ENCODE measurements around the gene NOD2. TPM values are rescaled to one million over a fixed set of nuclear protein-coding genes. Genes with fewer than 3 reads are reported as not detected.

NOD2 gene
- total and polyA plus RNA-seq, 2 of the 13 experiments (the other 11 are each of a cell fraction or from before 2014, with no cell fraction given): 0.27 to 0.81 TPM

- Histone ChIP-seq H3K4me3 (replicated peaks in 1 of 3; ENCODE audit: insufficient read depth in 1 of 3, low read depth in 2 of 3, low read length in 3 of 3) (no peak overlapping the region), H3K27ac (ENCODE audit: extremely low read length, insufficient read depth, low read length) (no peak overlapping the region), H3K27me3 (ENCODE audit: control insufficient read depth in 1 of 2, insufficient read depth in 2 of 2, low read length in 2 of 2) (peaks cover 0 to 16% of the 10 kb centered on the region in 2 experiments; a peak in 2 of 5 replicates), H3K36me3 (replicated peaks in 1 of 2; ENCODE audit: control insufficient read depth in 1 of 2, insufficient read depth in 2 of 2, low read length in 2 of 2) (no peaks in the 10 kb centered on the region), H3K9me3 (ENCODE audit: low read length) (no peaks in the 10 kb centered on the region), H3K9ac (ENCODE audit: insufficient read depth, low read depth, low read length) (no peak overlapping the region), H3K4me2 (ENCODE audit: low read depth, low read length) (no peak overlapping the region), H4K20me1 (ENCODE audit: insufficient read depth, low read length) (no peaks in the 10 kb centered on the region), H2AFZ (ENCODE audit: low read length) (no peak overlapping the region), H3K4me1 (ENCODE audit: insufficient read depth, low read length) (peaks cover 4% of the 10 kb centered on the region), H3K79me2 (ENCODE audit: insufficient read depth, low read length) (no peaks in the 10 kb centered on the region)
- intact Hi-C loops (cut with micrococcal nuclease; ENCODE audit: unreplicated experiment): no loop called here
- TF ChIP-seq ZNF451 (CRISPR knock-in tag; IDR thresholded peaks at IDR 0.05) (no peak), ZNF577 (CRISPR knock-in tag; IDR thresholded peaks at IDR 0.05; ENCODE audit: borderline replicate concordance, low read depth) (no peak), ZNF816 (CRISPR knock-in tag; IDR thresholded peaks at IDR 0.05; ENCODE audit: borderline replicate concordance) (no peak), ZMYM2 (CRISPR knock-in tag; IDR thresholded peaks at IDR 0.05) (no peak)
- FAIRE-seq (no peak), DNase-seq (ENCODE audit: low spot score) (no peak), ATAC-seq (no peak)
- in situ Hi-C loops (cut with HindIII; ENCODE audit: extremely low pct_ligation_motif_present, low pct_unique_long_range_greater_than_20kb): no loop called here
- BruUV-seq (replicated peaks): no TSS peak
- ChIA-PET CTCF (ENCODE audit: low intra/inter-chr PET ratio, low total read pairs) (no interaction called here), POLR2A (no interaction called here)
- WGBS (ENCODE audit: low lambda C conversion rate): 37% methylated on average over 7 of the region's 7 CpGs
These were observed 42.3 kb downstream of the NOD2 start for GRCh38 chr16:50735629-50736122.

GRCh38 chr16:50736448-50736847, 43.0 kb downstream of the NOD2 start:
- DNase-seq (ENCODE audit: low spot score) (no peak), FAIRE-seq (no peak), ATAC-seq (no peak)
- peaks cover 12% of the 10 kb centered on the region for H3K4me1 ChIP-seq (ENCODE audit: insufficient read depth, low read length)
- H3K4me3 ChIP-seq (replicated peaks in 1 of 3; ENCODE audit: insufficient read depth in 1 of 3, low read depth in 2 of 3, low read length in 3 of 3): no peak overlapping the region
- no peaks in the 10 kb centered on the region for H3K36me3 ChIP-seq (replicated peaks in 1 of 2; ENCODE audit: control insufficient read depth in 1 of 2, insufficient read depth in 2 of 2, low read length in 2 of 2)
- H3K27ac ChIP-seq (ENCODE audit: extremely low read length, insufficient read depth, low read length): no peak overlapping the region
- no peak overlapping the region for H2AFZ ChIP-seq (ENCODE audit: low read length)
- POLR2A ChIA-PET: no interaction called here
- H3K4me2 ChIP-seq (ENCODE audit: low read depth, low read length): no peak overlapping the region
- no TSS peak for BruUV-seq (replicated peaks)
- H3K9ac ChIP-seq (ENCODE audit: insufficient read depth, low read depth, low read length): no peak overlapping the region
- no peaks in the 10 kb centered on the region for H3K79me2 ChIP-seq (ENCODE audit: insufficient read depth, low read length)
- H3K27me3 ChIP-seq (ENCODE audit: control insufficient read depth in 1 of 2, insufficient read depth in 2 of 2, low read length in 2 of 2): peaks cover 0 to 16% of the 10 kb centered on the region in 2 experiments; a peak in 1 of 5 replicates
- H3K9me3 ChIP-seq (ENCODE audit: low read length): no peaks in the 10 kb centered on the region
- CTCF ChIA-PET (ENCODE audit: low intra/inter-chr PET ratio, low total read pairs): no interaction called here
- in situ Hi-C loops (cut with HindIII; ENCODE audit: extremely low pct_ligation_motif_present, low pct_unique_long_range_greater_than_20kb): no loop called here
- intact Hi-C loops (cut with micrococcal nuclease; ENCODE audit: unreplicated experiment): no loop called here
- 41% methylated on average over 9 of the region's 9 CpGs for WGBS (ENCODE audit: low lambda C conversion rate)
- no peaks in the 10 kb centered on the region for H4K20me1 ChIP-seq (ENCODE audit: insufficient read depth, low read length)
- TF ChIP-seq U2AF2 (IDR thresholded peaks at IDR 0.05; ENCODE audit: low read depth, low read length) (no peak), ZNF274 (CRISPR knock-in tag; IDR thresholded peaks at IDR 0.05) (no peak), RXRA (CRISPR knock-in tag; IDR thresholded peaks at IDR 0.05) (no peak), REPIN1 (CRISPR knock-in tag; IDR thresholded peaks at IDR 0.05; ENCODE audit: borderline replicate concordance, low read depth) (no peak), ZNF780A (CRISPR knock-in tag; IDR thresholded peaks at IDR 0.05) (no peak)
- TF ChIP-seq, protein P1, sequence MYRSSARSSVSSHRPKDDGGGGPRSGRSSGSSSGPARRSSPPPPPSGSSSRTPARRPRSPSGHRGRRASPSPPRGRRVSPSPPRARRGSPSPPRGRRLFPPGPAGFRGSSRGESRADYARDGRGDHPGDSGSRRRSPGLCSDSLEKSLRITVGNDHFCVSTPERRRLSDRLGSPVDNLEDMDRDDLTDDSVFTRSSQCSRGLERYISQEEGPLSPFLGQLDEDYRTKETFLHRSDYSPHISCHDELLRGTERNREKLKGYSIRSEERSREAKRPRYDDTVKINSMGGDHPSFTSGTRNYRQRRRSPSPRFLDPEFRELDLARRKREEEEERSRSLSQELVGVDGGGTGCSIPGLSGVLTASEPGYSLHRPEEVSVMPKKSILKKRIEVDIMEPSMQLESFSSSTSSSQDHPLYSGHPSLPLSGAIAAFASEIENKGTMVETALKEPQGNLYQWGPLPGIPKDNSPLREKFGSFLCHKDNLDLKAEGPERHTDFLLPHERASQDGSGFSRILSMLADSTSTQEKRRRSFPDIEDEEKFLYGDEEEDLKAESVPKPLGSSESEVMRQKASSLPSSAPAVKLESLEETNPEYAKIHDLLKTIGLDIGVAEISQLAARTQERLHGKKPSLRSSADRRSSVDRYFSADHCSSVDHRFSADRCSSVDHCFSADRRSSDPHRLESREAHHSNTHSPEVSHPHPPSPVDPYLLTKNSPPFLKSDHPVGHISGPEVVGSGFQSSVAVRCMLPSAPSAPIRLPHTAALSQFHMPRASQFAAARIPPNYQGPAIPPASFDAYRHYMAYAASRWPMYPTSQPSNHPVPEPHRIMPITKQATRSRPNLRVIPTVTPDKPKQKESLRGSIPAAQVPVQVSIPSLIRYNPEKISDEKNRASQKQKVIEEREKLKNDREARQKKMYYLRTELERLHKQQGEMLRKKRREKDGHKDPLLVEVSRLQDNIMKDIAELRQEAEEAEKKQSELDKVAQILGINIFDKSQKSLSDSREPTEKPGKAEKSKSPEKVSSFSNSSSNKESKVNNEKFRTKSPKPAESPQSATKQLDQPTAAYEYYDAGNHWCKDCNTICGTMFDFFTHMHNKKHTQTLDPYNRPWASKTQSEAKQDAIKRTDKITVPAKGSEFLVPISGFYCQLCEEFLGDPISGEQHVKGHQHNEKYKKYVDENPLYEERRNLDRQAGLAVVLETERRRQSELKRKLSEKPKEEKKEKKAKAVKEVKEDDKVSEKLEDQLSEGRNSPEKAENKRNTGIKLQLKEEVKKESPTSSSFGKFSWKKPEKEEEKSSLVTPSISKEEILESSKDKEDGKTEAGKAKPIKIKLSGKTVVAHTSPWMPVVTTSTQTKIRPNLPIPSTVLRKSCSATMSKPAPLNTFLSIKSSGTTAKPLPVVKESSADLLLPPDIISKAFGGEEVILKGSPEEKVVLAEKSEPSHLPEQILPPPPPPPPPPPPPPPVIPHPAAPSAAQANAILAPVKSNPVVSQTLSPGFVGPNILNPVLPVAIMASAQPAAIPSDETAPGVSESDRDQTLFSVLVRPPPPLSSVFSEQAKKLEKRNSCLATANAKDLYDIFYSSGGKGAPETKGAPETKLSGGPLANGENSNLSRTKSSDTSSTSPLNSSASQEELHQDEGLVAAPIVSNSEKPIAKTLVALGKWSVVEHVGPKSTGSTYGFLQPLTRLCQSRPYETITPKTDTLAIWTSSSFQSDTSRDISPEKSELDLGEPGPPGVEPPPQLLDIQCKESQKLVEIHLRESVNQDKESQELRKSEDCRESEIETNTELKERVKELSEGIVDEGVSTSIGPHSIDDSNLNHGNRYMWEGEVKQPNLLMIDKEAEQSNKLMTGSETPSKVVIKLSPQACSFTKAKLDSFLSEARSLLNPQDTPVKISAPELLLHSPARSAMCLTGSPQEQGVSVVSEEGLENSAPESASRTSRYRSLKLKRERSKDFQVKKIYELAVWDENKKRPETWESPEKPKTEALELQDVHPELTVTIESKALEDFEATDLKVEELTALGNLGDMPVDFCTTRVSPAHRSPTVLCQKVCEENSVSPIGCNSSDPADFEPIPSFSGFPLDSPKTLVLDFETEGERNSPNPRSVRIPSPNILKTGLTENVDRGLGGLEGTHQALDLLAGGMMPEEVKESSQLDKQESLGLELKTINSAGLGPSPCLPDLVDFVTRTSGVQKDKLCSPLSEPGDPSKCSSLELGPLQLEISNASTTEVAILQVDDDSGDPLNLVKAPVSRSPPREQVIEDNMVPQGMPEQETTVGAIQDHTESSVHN (CRISPR knock-in tag; IDR thresholded peaks at IDR 0.05): no peak

All from HepG2 (cell line).